Liver (tissue), 9 donors: ENCODE data around the gene CELSR1. TPM values are rescaled to one million over a fixed set of nuclear protein-coding genes. Genes with fewer than 3 reads are reported as not detected.

ENCODE experiments used
- DNase-seq: peaks from one replicate; pipeline ENCODE4 v3.0.0-alpha.2; 2017; ENCODE audit warnings: low spot score
- H3K27ac ChIP-seq, 2 donors: one replicate each; pipeline ENCODE4 v1.7.0; 2013; ENCODE audit warnings: inconsistent platforms in 2 of 2, low read length in 2 of 2, control low read depth in 1 of 2, low read depth in 1 of 2, mild to moderate bottlenecking in 1 of 2
- H3K27me3 ChIP-seq, 4 donors: one replicate each; pipeline versions ENCODE4 v1.6.1 to v1.7.0; 2013; ENCODE audit warnings: low read length in 3 of 4, inconsistent platforms in 1 of 4, mild to moderate bottlenecking in 1 of 4, moderate library complexity in 1 of 4; ENCODE audit not compliant: control insufficient read depth in 4 of 4, insufficient read depth in 4 of 4
- H3K36me3 ChIP-seq, 4 donors: one replicate each; pipeline versions ENCODE4 v1.6.1 to v1.7.0; 2013; ENCODE audit warnings: low read length in 3 of 4, mild to moderate bottlenecking in 3 of 4, low read depth in 1 of 4, moderate library complexity in 1 of 4; ENCODE audit not compliant: control insufficient read depth in 4 of 4, insufficient read depth in 3 of 4
- H3K4me1 ChIP-seq, 4 donors: one replicate each; pipeline versions ENCODE4 v1.6.1 to v1.7.0; 2013; ENCODE audit warnings: low read length in 3 of 4, mild to moderate bottlenecking in 3 of 4, moderate library complexity in 1 of 4; ENCODE audit not compliant: control insufficient read depth in 4 of 4, insufficient read depth in 4 of 4
- H3K4me3 ChIP-seq, 3 donors: one replicate each; pipeline versions ENCODE4 v1.6.1 to v1.7.0; 2013; ENCODE audit warnings: low read length in 3 of 3, control low read depth in 1 of 3, low read depth in 1 of 3, mild to moderate bottlenecking in 1 of 3
- H3K9ac ChIP-seq, 2 donors: one replicate each; pipeline ENCODE4 v1.7.0; 2013; ENCODE audit warnings: low read length in 2 of 2, mild to moderate bottlenecking in 2 of 2, moderate library complexity in 2 of 2, control low read depth in 1 of 2, low read depth in 1 of 2
- H3K9me3 ChIP-seq, 4 donors: one replicate each; pipeline versions ENCODE4 v1.6.1 to v1.7.0; 2013; ENCODE audit warnings: low read length in 3 of 4; ENCODE audit not compliant: control insufficient read depth in 4 of 4
- EGR1 ChIP-seq, 2 donors: IDR thresholded peaks; 2 replicates each; pipeline ENCODE4 v1.6.1; 2016 to 2018; ENCODE audit warnings: antibody characterized with exemption in 2 of 2, low read depth in 2 of 2
- FOXA1 ChIP-seq: IDR thresholded peaks from 2 replicates; pipeline ENCODE4 v1.6.1; 2016; ENCODE audit warnings: antibody characterized with exemption
- FOXA2 ChIP-seq: IDR thresholded peaks from 2 replicates; pipeline ENCODE4 v1.6.1; 2016; ENCODE audit warnings: antibody characterized with exemption
- GABPA ChIP-seq, 2 donors: IDR thresholded peaks in 1 of 2; conservative IDR thresholded peaks in 1 of 2; 2 replicates each; pipeline ENCODE4 v1.6.1; 2016; ENCODE audit warnings: antibody characterized with exemption in 2 of 2, mild to moderate bottlenecking in 1 of 2, moderate library complexity in 1 of 2
- HNF4A ChIP-seq, 2 donors: conservative IDR thresholded peaks; 2 replicates each; pipeline ENCODE4 v1.6.1; 2016; ENCODE audit warnings: antibody characterized with exemption in 2 of 2, mild to moderate bottlenecking in 2 of 2
- HNF4G ChIP-seq: IDR thresholded peaks from 2 replicates; pipeline ENCODE4 v1.6.1; 2016; ENCODE audit warnings: antibody characterized with exemption
- JUND ChIP-seq, 2 donors: IDR thresholded peaks; 2 replicates each; pipeline ENCODE4 v1.6.1; 2016; ENCODE audit warnings: antibody characterized with exemption in 2 of 2
- NR2F2 ChIP-seq: IDR thresholded peaks from 2 replicates; pipeline ENCODE4 v1.6.1; 2016; ENCODE audit warnings: antibody characterized with exemption
- RAD21 ChIP-seq, 2 donors: IDR thresholded peaks; 2 replicates each; pipeline ENCODE4 v1.6.1; 2016; ENCODE audit warnings: antibody characterized with exemption in 2 of 2, mild to moderate bottlenecking in 2 of 2
- REST ChIP-seq: IDR thresholded peaks from 2 replicates; pipeline ENCODE4 v1.6.1; 2016; ENCODE audit warnings: antibody characterized with exemption, mild to moderate bottlenecking
- RXRA ChIP-seq, 2 donors: IDR thresholded peaks; 2 replicates each; pipeline ENCODE4 v1.6.1; 2017 to 2018; ENCODE audit warnings: antibody characterized with exemption in 2 of 2, mild to moderate bottlenecking in 1 of 2
- SP1 ChIP-seq: IDR thresholded peaks from 2 replicates; pipeline ENCODE4 v1.6.1; 2018; ENCODE audit warnings: antibody characterized with exemption, mild to moderate bottlenecking
- TAF1 ChIP-seq: conservative IDR thresholded peaks from 2 replicates; pipeline ENCODE4 v1.6.1; 2016; ENCODE audit warnings: antibody characterized with exemption, mild to moderate bottlenecking
- YY1 ChIP-seq: IDR thresholded peaks from 2 replicates; pipeline ENCODE4 v1.6.1; 2016; ENCODE audit warnings: antibody characterized with exemption, mild to moderate bottlenecking
- WGBS: extraction: QIAGEN DNeasy Blood & Tissue Kit; methylation state at CpG from one replicate; pipeline ENCODE4 v1.1.7; 2013; 5-methylcytosine and 5-hydroxymethylcytosine counted together
- polyA plus RNA-seq, 2 donors: library from polyadenylated mRNA; stranded (reverse) in 1 of 2; unstranded in 1 of 2; fragments of 200-250 nt in 1 of 2; fragments of >200 nt in 1 of 2; fragmentation: Nextera tagmentation in 1 of 2; extraction: Ambion mirVana in 1 of 2; gene quantifications; one replicate each; pipeline versions ENCODE4 v1.2.1 to v1.2.3, GENCODE V29; 2013 to 2015
- total RNA-seq, 2 donors: library from RNA; depleted of rRNA; stranded (reverse); fragments of >200 nt; gene quantifications; one replicate each; pipeline ENCODE4 v1.2.3, GENCODE V29; 2014
- TF ChIP-seq, protein P1 (sequence below): IDR thresholded peaks from 2 replicates; pipeline ENCODE4 v1.6.1; 2016; ENCODE audit warnings: antibody characterized with exemption
- TF ChIP-seq, protein P2 (sequence below): IDR thresholded peaks from 2 replicates; pipeline ENCODE4 v1.6.1; 2016; ENCODE audit warnings: antibody characterized with exemption
- TF ChIP-seq, protein P3 (sequence below): IDR thresholded peaks from 2 replicates; pipeline ENCODE4 v1.6.1; 2016; ENCODE audit warnings: antibody characterized with exemption
- TF ChIP-seq, protein P4 (sequence below): fragments of 150-350 bp; IDR thresholded peaks from 2 replicates; pipeline ENCODE4 v1.5.1; 2017; ENCODE audit warnings: improper control_type of control experiment, low read depth, low read length; ENCODE audit not compliant: missing input control
- donor health status: healthy.
- donor health status: healthy.
- donor health status: healthy.
- donor health status: healthy.
- donor health status: healthy.

Gene CELSR1
- total and polyA plus RNA-seq, 4 donors, result 0.37 to 1.6 (median 1.3) TPM

DNA sequence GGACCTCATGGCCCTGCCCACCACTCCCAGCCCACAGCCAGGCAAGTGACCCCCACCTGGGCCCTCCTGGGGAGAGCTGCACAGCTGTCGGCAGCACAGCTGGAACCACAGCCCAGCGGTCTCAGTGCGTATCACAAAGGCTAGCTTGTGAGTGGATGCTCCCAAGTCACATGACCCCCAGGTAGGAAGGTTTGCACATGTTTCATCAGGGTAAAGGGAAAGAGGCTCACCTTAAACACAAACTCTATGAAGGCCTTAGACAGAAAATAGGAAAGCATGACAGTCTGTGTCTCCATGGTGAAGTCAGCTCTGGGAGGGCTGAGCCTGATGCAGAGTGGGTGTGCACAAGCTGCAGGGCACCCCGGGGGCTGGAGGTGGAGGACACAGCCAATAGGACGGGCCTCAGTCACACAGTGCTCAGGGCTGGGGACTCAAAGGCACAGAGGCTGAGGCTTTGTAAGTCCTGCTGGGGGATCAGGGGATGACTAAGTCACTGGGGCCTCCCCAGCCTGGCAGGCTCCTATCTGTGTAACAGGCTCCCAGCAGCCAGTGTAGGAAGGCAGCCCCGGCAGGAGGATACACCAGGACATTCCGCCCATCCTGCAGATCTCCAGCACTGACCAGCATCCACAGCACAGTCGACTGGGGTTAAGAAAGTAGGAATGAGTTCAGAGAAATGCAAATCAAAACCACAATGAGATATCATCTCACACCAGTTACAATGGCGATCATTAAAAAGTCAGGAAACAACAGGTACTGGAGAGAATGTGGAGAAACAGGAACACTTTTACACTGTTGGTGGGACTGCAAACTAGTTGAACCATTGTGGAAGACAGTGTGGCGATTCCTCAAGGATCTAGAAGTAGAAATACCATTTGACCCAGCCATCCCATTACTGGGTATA is 22.0 kb downstream of the CELSR1 start:
- Histone ChIP-seq H3K9me3 (no peaks in the 10 kb centered on the region), H3K4me1 (peaks cover 0 to 3% (median 0%) of the 10 kb centered on the region in 4 donors), H3K27ac (no peak overlapping the region), H3K4me3 (no peak overlapping the region), H3K36me3 (no peaks in the 10 kb centered on the region), H3K9ac (no peak overlapping the region), H3K27me3 (no peaks in the 10 kb centered on the region)
- TF ChIP-seq, protein P1, sequence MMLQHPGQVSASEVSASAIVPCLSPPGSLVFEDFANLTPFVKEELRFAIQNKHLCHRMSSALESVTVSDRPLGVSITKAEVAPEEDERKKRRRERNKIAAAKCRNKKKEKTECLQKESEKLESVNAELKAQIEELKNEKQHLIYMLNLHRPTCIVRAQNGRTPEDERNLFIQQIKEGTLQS, result no peak
- TF ChIP-seq, protein P2, sequence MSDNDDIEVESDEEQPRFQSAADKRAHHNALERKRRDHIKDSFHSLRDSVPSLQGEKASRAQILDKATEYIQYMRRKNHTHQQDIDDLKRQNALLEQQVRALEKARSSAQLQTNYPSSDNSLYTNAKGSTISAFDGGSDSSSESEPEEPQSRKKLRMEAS, result no peak
- TF ChIP-seq SP1 (no peak), JUND (IDR thresholded peaks at IDR 0.05) (no peak), HNF4G (no peak), RAD21 (IDR thresholded peaks at IDR 0.05) (no peak), NR2F2 (no peak), FOXA2 (no peak), HNF4A (conservative IDR thresholded peaks at IDR 0.05) (no peak), FOXA1 (no peak), GABPA (IDR thresholded peaks at IDR 0.05 in 1 of 2, conservative IDR thresholded peaks at IDR 0.05 in 1 of 2) (no peak), EGR1 (IDR thresholded peaks at IDR 0.05; ENCODE audit: low read depth in 2 of 2) (no peak), RXRA (IDR thresholded peaks at IDR 0.05) (no peak), TAF1 (no peak), YY1 (no peak)
- TF ChIP-seq, protein P3, sequence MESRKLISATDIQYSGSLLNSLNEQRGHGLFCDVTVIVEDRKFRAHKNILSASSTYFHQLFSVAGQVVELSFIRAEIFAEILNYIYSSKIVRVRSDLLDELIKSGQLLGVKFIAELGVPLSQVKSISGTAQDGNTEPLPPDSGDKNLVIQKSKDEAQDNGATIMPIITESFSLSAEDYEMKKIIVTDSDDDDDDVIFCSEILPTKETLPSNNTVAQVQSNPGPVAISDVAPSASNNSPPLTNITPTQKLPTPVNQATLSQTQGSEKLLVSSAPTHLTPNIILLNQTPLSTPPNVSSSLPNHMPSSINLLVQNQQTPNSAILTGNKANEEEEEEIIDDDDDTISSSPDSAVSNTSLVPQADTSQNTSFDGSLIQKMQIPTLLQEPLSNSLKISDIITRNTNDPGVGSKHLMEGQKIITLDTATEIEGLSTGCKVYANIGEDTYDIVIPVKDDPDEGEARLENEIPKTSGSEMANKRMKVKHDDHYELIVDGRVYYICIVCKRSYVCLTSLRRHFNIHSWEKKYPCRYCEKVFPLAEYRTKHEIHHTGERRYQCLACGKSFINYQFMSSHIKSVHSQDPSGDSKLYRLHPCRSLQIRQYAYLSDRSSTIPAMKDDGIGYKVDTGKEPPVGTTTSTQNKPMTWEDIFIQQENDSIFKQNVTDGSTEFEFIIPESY, result no peak
- TF ChIP-seq, protein P4, sequence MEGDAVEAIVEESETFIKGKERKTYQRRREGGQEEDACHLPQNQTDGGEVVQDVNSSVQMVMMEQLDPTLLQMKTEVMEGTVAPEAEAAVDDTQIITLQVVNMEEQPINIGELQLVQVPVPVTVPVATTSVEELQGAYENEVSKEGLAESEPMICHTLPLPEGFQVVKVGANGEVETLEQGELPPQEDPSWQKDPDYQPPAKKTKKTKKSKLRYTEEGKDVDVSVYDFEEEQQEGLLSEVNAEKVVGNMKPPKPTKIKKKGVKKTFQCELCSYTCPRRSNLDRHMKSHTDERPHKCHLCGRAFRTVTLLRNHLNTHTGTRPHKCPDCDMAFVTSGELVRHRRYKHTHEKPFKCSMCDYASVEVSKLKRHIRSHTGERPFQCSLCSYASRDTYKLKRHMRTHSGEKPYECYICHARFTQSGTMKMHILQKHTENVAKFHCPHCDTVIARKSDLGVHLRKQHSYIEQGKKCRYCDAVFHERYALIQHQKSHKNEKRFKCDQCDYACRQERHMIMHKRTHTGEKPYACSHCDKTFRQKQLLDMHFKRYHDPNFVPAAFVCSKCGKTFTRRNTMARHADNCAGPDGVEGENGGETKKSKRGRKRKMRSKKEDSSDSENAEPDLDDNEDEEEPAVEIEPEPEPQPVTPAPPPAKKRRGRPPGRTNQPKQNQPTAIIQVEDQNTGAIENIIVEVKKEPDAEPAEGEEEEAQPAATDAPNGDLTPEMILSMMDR, result no peak
- 88% methylated on average over 10 of the region's 10 CpGs for WGBS
- DNase-seq, result no peak

GRCh38 chr22:46514592-46515207 is 22.7 kb downstream of the CELSR1 start:
- no peak overlapping the region for H3K4me3 ChIP-seq
- no peaks in the 10 kb centered on the region for H3K36me3 ChIP-seq
- no peak overlapping the region for H3K27ac ChIP-seq
- no peak for DNase-seq
- H3K27me3 ChIP-seq, result no peaks in the 10 kb centered on the region
- no peaks in the 10 kb centered on the region for H3K9me3 ChIP-seq
- peaks cover 0 to 3% (median 0%) of the 10 kb centered on the region in 4 donors for H3K4me1 ChIP-seq
- H3K9ac ChIP-seq, result no peak overlapping the region
- 91% methylated on average over 16 of the region's 16 CpGs for WGBS
- TF ChIP-seq, protein P3, result no peak
- TF ChIP-seq HNF4A (conservative IDR thresholded peaks at IDR 0.05) (no peak), YY1 (no peak), GABPA (IDR thresholded peaks at IDR 0.05 in 1 of 2, conservative IDR thresholded peaks at IDR 0.05 in 1 of 2) (no peak), FOXA2 (no peak), TAF1 (no peak), HNF4G (no peak), NR2F2 (no peak), REST (no peak), EGR1 (IDR thresholded peaks at IDR 0.05; ENCODE audit: low read depth in 2 of 2) (no peak), FOXA1 (no peak)
- TF ChIP-seq, protein P2, result no peak
- TF ChIP-seq, protein P1, result no peak
